ENCODE data around the gene WDR86. TPM values are rescaled to one million over a fixed set of nuclear protein-coding genes. Genes with fewer than 3 reads are reported as not detected.
A peak's percentile ranks its signal among the peaks of the same experiment; 100 is the strongest.

WDR86 gene
- polyA plus RNA-seq, 1 donor (not counting 4 experiments of a cell fraction or from before 2014, with no cell fraction given), result not detected

GRCh38 chr7:151341357-151342101, 68.3 kb downstream of the WDR86 start, which contains the start of gene NUB1:
Gene NUB1 (plus strand): TSS chr7:151341812. CDS start chr7:151345350, 3,538 bp downstream.
- Histone ChIP-seq H4K20me1 (ENCODE audit: control insufficient read depth, extremely low read depth, insufficient read depth, low read length) (no peaks in the 10 kb centered on the region), H3K9me1 (ENCODE audit: control insufficient read depth, extremely low read depth, insufficient read depth, low read length) (no peaks in the 10 kb centered on the region), H3K4me3 (ENCODE audit: control insufficient read depth in 2 of 3, extremely low read depth in 1 of 3, insufficient read depth in 2 of 3, low read depth in 1 of 3, low read length in 3 of 3) (peak within 1 kb of the TSS; percentile 71 to 78 (median 77)), H3K27me3 (ENCODE audit: control insufficient read depth, extremely low read depth, insufficient read depth, low read length) (no peaks in the 10 kb centered on the region), H3K9me3 (ENCODE audit: control insufficient read depth, low read depth, low read length) (no peaks in the 10 kb centered on the region), H2AFZ (ENCODE audit: control insufficient read depth, low read length) (peak within 1 kb of the TSS; percentile 87), H3K79me2 (ENCODE audit: control insufficient read depth, insufficient read depth, low read length) (peaks cover 13% of the 10 kb centered on the region), H3K4me1 (ENCODE audit: control insufficient read depth, extremely low read depth, insufficient read depth, low read length) (peaks cover 3% of the 10 kb centered on the region), H3K36me3 (ENCODE audit: control insufficient read depth in 2 of 2, extremely low read depth in 1 of 2, insufficient read depth in 2 of 2, low read length in 2 of 2) (peaks cover 0 to 1% of the 10 kb centered on the region in 2 experiments), H3K9ac (ENCODE audit: control insufficient read depth, extremely low read depth, insufficient read depth, low read length) (peak within 1 kb of the TSS; percentile 73), H3K27ac (ENCODE audit: control insufficient read depth, insufficient read depth, low read length) (peak within 1 kb of the TSS; percentile 68), H3K4me2 (ENCODE audit: control insufficient read depth, extremely low read depth, insufficient read depth, low read depth, low read length) (peak within 1 kb of the TSS; percentile 81)
- TF ChIP-seq CTCF (optimal IDR thresholded peaks at IDR 0.05 in 1 of 3, IDR thresholded peaks at IDR 0.05 in 1 of 3, conservative IDR thresholded peaks at IDR 0.05 in 1 of 3; ENCODE audit: extremely low read depth in 1 of 3, insufficient read depth in 2 of 3, low read length in 3 of 3) (no peak), EZH2 (IDR thresholded peaks at IDR 0.05; ENCODE audit: low read length) (no peak)
- DNase-seq (ENCODE audit: low read depth, low spot score), result peak; percentile 40
- dilution Hi-C loops (cut with MboI; ENCODE audit: extremely low pct_ligation_motif_present, low sequenced_read_pairs), result no loop called here
- FAIRE-seq, result no peak

GRCh38 chr7:151340794-151341356, 69.0 kb downstream of the WDR86 start:
- H3K4me3 ChIP-seq (ENCODE audit: control insufficient read depth in 2 of 3, extremely low read depth in 1 of 3, insufficient read depth in 2 of 3, low read depth in 1 of 3, low read length in 3 of 3), result peak overlapping the region in 2 of 3 experiments; percentile 18 to 43
- no peak for FAIRE-seq

More at GRCh38 chr7:151340794-151341356, 69.0 kb downstream of the WDR86 start:
- TF ChIP-seq EZH2 (IDR thresholded peaks at IDR 0.05; ENCODE audit: low read length), result no peak
- Histone ChIP-seq H3K36me3 (ENCODE audit: control insufficient read depth in 2 of 2, extremely low read depth in 1 of 2, insufficient read depth in 2 of 2, low read length in 2 of 2) (peaks cover 0 to 1% of the 10 kb centered on the region in 2 experiments), H3K27ac (ENCODE audit: control insufficient read depth, insufficient read depth, low read length) (peak overlapping the region; percentile 26), H3K9ac (ENCODE audit: control insufficient read depth, extremely low read depth, insufficient read depth, low read length) (no peak overlapping the region), H4K20me1 (ENCODE audit: control insufficient read depth, extremely low read depth, insufficient read depth, low read length) (no peaks in the 10 kb centered on the region), H3K9me3 (ENCODE audit: control insufficient read depth, low read depth, low read length) (no peaks in the 10 kb centered on the region), H3K9me1 (ENCODE audit: control insufficient read depth, extremely low read depth, insufficient read depth, low read length) (no peaks in the 10 kb centered on the region), H2AFZ (ENCODE audit: control insufficient read depth, low read length) (peak overlapping the region; percentile 85), H3K4me2 (ENCODE audit: control insufficient read depth, extremely low read depth, insufficient read depth, low read depth, low read length) (peak overlapping the region; percentile 76), H3K79me2 (ENCODE audit: control insufficient read depth, insufficient read depth, low read length) (peaks cover 13% of the 10 kb centered on the region), H3K4me1 (ENCODE audit: control insufficient read depth, extremely low read depth, insufficient read depth, low read length) (peaks cover 3% of the 10 kb centered on the region), H3K27me3 (ENCODE audit: control insufficient read depth, extremely low read depth, insufficient read depth, low read length) (no peaks in the 10 kb centered on the region)
- DNase-seq (ENCODE audit: low read depth, low spot score), result no peak
- dilution Hi-C loops (cut with MboI; ENCODE audit: extremely low pct_ligation_motif_present, low sequenced_read_pairs), result no loop called here
